Daoy (cell line): ENCODE measurements around the gene SHCBP1L. TPM values are rescaled to one million over a fixed set of nuclear protein-coding genes. Genes with fewer than 3 reads are reported as not detected.
A peak's percentile ranks its signal among the peaks of the same experiment; 100 is the strongest.
"Not testable (repeated sequence)": the region's sequence is repeated elsewhere in the genome, so short reads cannot be mapped to it uniquely, and the experiment has no call there.

Experiments
- DNase-seq: peaks from one replicate; pipeline ENCODE4 v3.0.0-alpha.2; 2015; ENCODE audit warnings: low read depth
- total RNA-seq: library from RNA; depleted of rRNA; stranded (reverse); fragments of >200 nt; shearing (Covaris generic); gene quantifications from 2 replicates; pipeline ENCODE4 v1.2.3, GENCODE V29; 2014

SHCBP1L gene
- total RNA-seq, 1 experiment from 2014 or later: not detected

- DNase-seq: no peak
Observed at GRCh38 chr1:182965096-182965495, 12.1 kb upstream of the SHCBP1L start.

GRCh38 chr1:182962554-182963115 is 9.7 kb upstream of the SHCBP1L start:
- peak; percentile 89 for DNase-seq

GRCh38 chr1:182960046-182960445 is 7.1 kb upstream of the SHCBP1L start:
- DNase-seq: no peak

- no peak for DNase-seq
Observed at GRCh38 chr1:182957902-182958395, 5.0 kb upstream of the SHCBP1L start.

GRCh38 chr1:182956708-182957365 is 3.9 kb upstream of the SHCBP1L start:
- DNase-seq: no peak

DNA sequence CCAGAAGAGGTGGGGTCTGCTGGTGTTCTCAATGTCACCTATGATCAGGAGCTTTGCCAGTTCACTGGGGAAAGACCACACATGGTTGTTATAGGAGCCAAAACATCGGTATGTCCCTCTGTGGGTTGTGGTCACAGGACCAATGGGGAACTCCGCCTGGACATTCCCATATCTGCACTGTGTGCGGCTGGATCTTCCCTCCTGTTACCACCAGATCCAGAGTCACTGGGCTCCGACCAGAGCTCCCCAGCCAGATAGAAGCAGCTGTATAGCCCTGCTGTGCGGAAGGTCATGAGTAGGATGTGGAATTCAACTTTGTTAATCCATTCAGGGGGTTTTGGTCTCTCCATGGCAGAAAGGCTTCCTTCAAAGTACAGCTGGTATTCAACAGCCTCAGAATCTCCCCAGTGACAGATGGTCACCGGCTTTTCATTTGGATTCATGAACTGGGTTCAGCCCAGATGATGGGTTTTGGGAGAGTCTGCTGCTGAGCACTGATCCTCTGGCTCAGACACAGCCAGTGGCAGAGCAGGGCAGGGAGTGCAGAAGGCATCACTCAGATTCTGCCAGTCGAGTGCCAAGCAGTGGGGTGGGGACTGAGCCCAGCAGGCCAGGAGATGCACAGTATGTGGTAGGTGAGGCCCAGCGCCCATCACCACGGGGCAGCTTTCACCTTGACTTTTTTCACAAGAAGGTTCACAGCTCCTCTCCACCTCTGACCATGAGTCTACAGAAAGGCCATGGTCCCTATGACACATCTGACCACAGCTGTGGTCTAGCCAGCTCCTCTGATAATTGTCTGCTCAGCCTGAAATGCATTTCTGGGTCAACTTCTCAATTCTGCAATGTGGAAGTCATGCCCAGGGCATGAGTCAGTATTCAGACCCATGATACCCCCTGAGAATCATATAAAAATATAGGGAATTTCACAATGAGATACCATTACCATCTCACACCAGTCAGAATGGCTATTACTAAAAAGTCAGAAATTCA is 2.9 kb upstream of the SHCBP1L start:
- DNase-seq: peak; percentile 83

GRCh38 chr1:182953826-182954225 is 860 bp upstream of the SHCBP1L start:
- no peak for DNase-seq

DNA sequence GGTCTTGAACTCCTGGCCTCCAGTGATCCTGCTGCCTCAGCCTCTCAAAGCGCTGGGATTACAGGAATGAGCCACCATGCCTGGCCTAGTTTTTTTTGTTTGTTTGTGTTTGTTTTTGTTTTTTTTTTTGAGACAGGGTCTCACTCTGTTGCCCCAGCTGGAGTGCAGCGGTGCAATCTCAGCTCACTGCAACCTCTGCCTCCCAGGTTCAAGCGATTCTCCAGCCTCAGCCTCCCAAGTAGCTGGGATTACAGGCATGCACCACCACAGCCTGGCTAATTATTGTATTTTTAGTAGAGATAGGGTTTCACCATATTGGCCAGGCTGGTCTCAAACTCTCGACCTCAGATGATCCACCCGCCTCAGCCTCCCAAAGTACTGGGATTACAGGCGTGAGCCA is 9.6 kb downstream of the SHCBP1L start:
- DNase-seq: not testable (repeated sequence)

DNA sequence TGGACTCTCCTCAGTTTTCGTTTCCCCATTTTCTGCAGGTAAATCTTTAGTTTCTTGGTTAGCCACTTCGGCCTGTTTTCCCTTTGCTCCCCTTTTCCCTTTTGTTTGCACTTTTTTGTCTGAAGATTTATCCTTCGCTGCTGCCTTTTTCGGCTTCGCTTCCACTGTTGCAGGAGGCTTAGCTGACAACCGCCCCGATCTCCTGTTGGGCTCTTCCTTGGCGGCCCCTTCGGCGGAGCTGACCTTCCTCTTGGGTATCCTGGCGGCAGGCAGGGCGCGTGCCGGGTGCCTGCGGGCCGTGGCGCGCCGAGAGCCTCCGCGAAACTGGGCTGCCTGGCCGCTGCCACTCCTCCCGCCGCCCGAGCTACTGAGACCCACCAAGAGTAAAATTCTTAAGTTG is 10.8 kb downstream of the SHCBP1L start:
- DNase-seq: not testable (repeated sequence)

DNA sequence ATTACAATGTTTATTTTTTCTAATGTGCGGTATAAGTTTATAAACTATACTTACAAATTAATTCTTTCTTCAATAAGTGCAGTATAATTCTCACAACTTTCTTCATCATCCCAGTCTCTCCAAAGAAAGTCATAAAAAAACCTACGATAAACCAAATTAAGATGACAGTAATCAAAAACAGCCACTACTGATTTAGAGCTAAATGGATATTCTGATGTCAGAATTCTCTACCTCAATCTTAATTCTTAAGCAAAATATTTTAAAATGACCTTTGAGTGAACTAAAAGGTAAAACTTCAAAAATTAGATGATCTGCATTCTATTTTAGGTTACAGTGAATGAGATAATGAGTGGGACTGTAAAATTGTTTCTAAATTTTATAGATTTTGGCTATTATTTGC is 13.6 kb downstream of the SHCBP1L start:
- DNase-seq: no peak

- DNase-seq: no peak
Observed at GRCh38 chr1:182935716-182936115, 17.2 kb downstream of the SHCBP1L start.

DNA sequence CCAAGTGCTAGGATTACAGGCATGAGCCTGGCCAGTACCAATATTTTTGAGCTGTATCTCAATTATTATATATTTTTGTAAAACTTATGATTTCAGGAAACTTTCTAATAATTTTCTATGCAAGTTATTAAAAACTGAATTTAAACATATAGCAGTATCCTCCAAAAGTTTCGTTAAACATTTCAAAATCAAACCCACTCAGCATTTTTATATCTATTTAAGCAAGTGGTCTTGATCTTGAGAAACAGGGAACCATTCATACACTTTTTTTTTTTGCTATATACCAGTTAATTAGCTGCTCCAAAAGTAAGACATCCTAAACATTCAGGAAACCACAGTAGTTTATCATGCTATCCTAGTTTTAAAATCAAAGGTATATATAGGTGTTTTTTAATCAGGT is 22.0 kb downstream of the SHCBP1L start:
- DNase-seq: no peak

- no peak for DNase-seq
Observed at GRCh38 chr1:182927693-182928433, 25.1 kb downstream of the SHCBP1L start.

DNA sequence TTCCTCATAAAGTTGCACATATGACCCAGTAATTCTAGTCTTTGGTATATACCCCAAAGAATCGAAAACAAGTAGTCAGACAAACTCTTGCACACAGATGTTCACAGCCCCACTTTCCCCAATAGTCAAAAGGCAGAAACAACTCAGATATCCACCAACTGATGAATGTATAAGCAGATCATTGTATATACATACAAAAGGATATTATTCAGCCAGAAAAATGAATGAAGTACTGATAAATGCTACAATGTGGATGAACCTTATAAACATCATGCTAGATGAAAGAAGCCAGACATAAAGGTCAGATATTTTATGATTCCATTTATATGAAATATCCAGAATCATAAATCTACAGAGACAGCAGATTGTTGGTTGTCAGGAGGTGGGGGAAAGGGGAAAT is 27.3 kb downstream of the SHCBP1L start:
- DNase-seq: no peak

- DNase-seq: peak; percentile 24
Observed at GRCh38 chr1:182917378-182917777, 35.6 kb downstream of the SHCBP1L start.

- no peak for DNase-seq
Observed at GRCh38 chr1:182913401-182913800, 39.6 kb downstream of the SHCBP1L start.

GRCh38 chr1:182910143-182910542 is 42.8 kb downstream of the SHCBP1L start:
- DNase-seq: no peak

- no peak for DNase-seq
Observed at GRCh38 chr1:182909578-182909977, 43.4 kb downstream of the SHCBP1L start.

GRCh38 chr1:182905321-182905720 is 47.6 kb downstream of the SHCBP1L start:
- no peak for DNase-seq

DNA sequence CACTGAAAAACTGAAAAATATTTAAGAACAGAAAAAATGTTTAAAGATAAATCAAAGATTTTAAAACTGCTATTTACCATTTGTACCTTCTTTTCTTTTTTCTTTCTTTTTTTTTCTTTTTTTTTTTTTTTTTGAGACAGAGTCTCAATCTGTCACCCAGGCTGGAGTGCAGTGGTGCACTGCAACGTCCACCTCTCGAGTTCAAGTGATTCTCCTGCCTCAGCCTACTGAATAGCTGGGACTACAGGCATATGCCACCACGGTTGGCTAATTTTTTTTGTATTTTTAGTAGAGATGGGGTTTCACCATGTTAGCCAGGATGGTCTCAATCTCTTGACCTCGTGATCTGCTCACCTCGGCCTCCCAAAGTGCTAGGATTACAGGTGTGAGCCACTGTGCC is 51.0 kb downstream of the SHCBP1L start:
- not testable (repeated sequence) for DNase-seq

DNA sequence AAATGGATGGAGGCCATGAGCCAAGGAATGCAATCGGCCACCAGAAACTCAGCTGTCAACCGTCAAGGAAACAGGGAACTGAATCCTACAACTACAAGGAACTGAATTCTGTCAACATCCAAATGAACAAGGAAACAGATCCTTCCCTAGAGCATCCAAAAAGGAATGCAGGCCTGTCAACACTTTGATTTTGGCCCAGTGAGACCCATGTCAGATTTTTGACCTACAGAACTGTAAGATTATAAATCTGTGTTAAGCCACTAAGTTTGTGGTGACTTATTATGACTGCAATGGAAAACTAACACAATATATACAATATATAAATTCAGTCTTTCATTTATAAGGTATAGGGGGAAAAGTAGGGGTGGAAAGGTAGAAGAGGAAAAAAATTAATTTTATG is 55.3 kb downstream of the SHCBP1L start:
- no peak for DNase-seq
